HCT116 (cell line): Measurements from ENCODE around the gene MYH7. TPM values are rescaled to one million over a fixed set of nuclear protein-coding genes. Genes with fewer than 3 reads are reported as not detected.

Experiments used
- ATAC-seq: fragments of 200-7000 bp; cut with Tn5 transposase; 2 replicates; pipeline ENCODE4 v1.9.1; 2020; ENCODE audit warnings: mild to moderate bottlenecking, moderate library complexity
- BruUV-seq: library from RNA; stranded (reverse); fragments of 400-500 nt; replicated peaks from 2 replicates; lab custom pipeline; 2021; lab: Mats Ljungman, UMichigan
- CTCF ChIA-PET: fragments of 300-600 bp; sonication (Branson Sonifier 250); formaldehyde crosslinking; loops from one replicate; lab custom pipeline; 2021; ENCODE audit warnings: antibody characterized with exemption; lab: Charles Lee
- POLR2A ChIA-PET: fragments of 300-600, 350-600 bp; sonication (Branson Sonifier 250); formaldehyde crosslinking; loops from one replicate; lab custom pipeline; 2021; ENCODE audit warnings: antibody characterized with exemption; lab: Charles Lee
- RAD21 ChIA-PET, 2 experiments: fragments of 300-600 bp; sonication (Branson Sonifier 250); formaldehyde crosslinking; loops; one replicate each; lab custom pipeline; 2023; ENCODE audit warnings: low total read pairs in 2 of 2; ENCODE audit not compliant: uncharacterized antibody in 2 of 2, unreplicated experiment in 2 of 2, low non-redundant PET in 1 of 2; lab: Charles Lee
- DNase-seq: peaks from one replicate; pipeline ENCODE4 v3.0.0-alpha.2; 2010; ENCODE audit warnings: low read depth, low spot score
- H2AFZ ChIP-seq: fragments of 200-600 bp; shearing (Covaris generic), sonication (generic); 2 replicates; pipeline ENCODE4 v1.6.1; 2017; ENCODE audit warnings: low read depth, mixed run types, mixed read lengths, antibody characterized with exemption, low read length; ENCODE audit not compliant: poor library complexity, severe bottlenecking
- H3K27ac ChIP-seq: 2 replicates; pipeline ENCODE4 v1.5.1; 2012; ENCODE audit warnings: low read depth, low read length
- H3K27me3 ChIP-seq: fragments of 200-600 bp; sonication (generic); 2 replicates; pipeline ENCODE4 v1.6.1; 2016; ENCODE audit warnings: mixed run types, low read length, mixed read lengths; ENCODE audit not compliant: insufficient read depth
- H3K36me3 ChIP-seq, 2 experiments: fragments of 200-500 bp in 1 of 2; fragments of 200-600 bp in 1 of 2; sonication (Bioruptor generic) in 1 of 2; sonication (generic) in 1 of 2; 2 replicates each; pipeline versions ENCODE4 v1.5.1 to v1.6.1; 2014 to 2016; ENCODE audit warnings: low read length in 2 of 2, inconsistent platforms in 1 of 2, mixed read lengths in 1 of 2, mixed run types in 1 of 2; ENCODE audit not compliant: insufficient read depth in 2 of 2, control insufficient read depth in 1 of 2
- H3K4me1 ChIP-seq, 2 experiments: fragments of 200-600 bp in 1 of 2; sonication (generic) in 1 of 2; 2 replicates each; pipeline versions ENCODE4 v1.5.1 to v1.6.1; 2012 to 2017; ENCODE audit warnings: low read length in 2 of 2, inconsistent platforms in 1 of 2, mild to moderate bottlenecking in 1 of 2, mixed read lengths in 1 of 2, mixed run types in 1 of 2, moderate library complexity in 1 of 2; ENCODE audit not compliant: insufficient read depth in 2 of 2, control insufficient read depth in 1 of 2
- H3K4me2 ChIP-seq: fragments of 200-600 bp; sonication (generic); 2 replicates; pipeline ENCODE4 v1.6.1; 2017; ENCODE audit warnings: mixed run types, low read length, mixed read lengths
- H3K4me3 ChIP-seq, 2 experiments: fragments of 200-600 bp in 1 of 2; sonication (generic) in 1 of 2; replicated peaks in 1 of 2; 2 replicates each; pipeline ENCODE4 v1.5.1; 2011 to 2016; ENCODE audit warnings: low read length in 2 of 2, control low read depth in 1 of 2, low read depth in 1 of 2, mild to moderate bottlenecking in 1 of 2, mixed read lengths in 1 of 2, mixed run types in 1 of 2
- H3K79me2 ChIP-seq: fragments of 200-600 bp; sonication (generic); 2 replicates; pipeline ENCODE4 v1.6.1; 2017; ENCODE audit warnings: mild to moderate bottlenecking, mixed run types, low read length, moderate library complexity, mixed read lengths; ENCODE audit not compliant: insufficient read depth
- H3K9ac ChIP-seq: fragments of 200-600 bp; sonication (generic); 2 replicates; pipeline ENCODE4 v1.6.1; 2016; ENCODE audit warnings: low read length, mixed read lengths
- H3K9me2 ChIP-seq: fragments of 200-600 bp; sonication (generic), shearing (Covaris generic); 2 replicates; pipeline ENCODE4 v1.6.1; 2017; ENCODE audit warnings: mixed run types, mild to moderate bottlenecking, moderate library complexity; ENCODE audit not compliant: insufficient read depth
- H3K9me3 ChIP-seq, 2 experiments: fragments of 200-500 bp in 1 of 2; fragments of 200-600 bp in 1 of 2; sonication (Bioruptor generic) in 1 of 2; sonication (generic) in 1 of 2; 2 replicates each; pipeline ENCODE4 v1.6.1; 2014 to 2017; ENCODE audit warnings: low read length in 2 of 2, mixed read lengths in 2 of 2, inconsistent platforms in 1 of 2, low read depth in 1 of 2, mild to moderate bottlenecking in 1 of 2, mixed run types in 1 of 2, moderate library complexity in 1 of 2; ENCODE audit not compliant: control insufficient read depth in 1 of 2, insufficient read depth in 1 of 2
- H4K20me1 ChIP-seq: fragments of 200-600 bp; sonication (generic), shearing (Covaris generic); 2 replicates; pipeline ENCODE4 v1.6.1; 2017; ENCODE audit warnings: mixed run types, mild to moderate bottlenecking, moderate library complexity; ENCODE audit not compliant: insufficient read depth
- CEBPB ChIP-seq: IDR thresholded peaks from 2 replicates; pipeline ENCODE4 v1.6.1; 2012; ENCODE audit warnings: low read depth
- ELF1 ChIP-seq: IDR thresholded peaks from 2 replicates; pipeline ENCODE4 v1.6.1; 2012; ENCODE audit warnings: low read depth, borderline replicate concordance
- EZH2phosphoT487 ChIP-seq: fragments of 200-600 bp; IDR thresholded peaks from 2 replicates; pipeline ENCODE4 v1.6.1; 2018; ENCODE audit warnings: antibody characterized with exemption, borderline replicate concordance
- POLR2A ChIP-seq: IDR thresholded peaks from 2 replicates; pipeline ENCODE4 v1.7.0; 2011; ENCODE audit warnings: borderline replicate concordance; ENCODE audit not compliant: insufficient read depth, insufficient read length; ENCODE audit errors: extremely low read depth
- POLR2AphosphoS5 ChIP-seq: IDR thresholded peaks from 2 replicates; pipeline ENCODE4 v1.6.1; 2011; ENCODE audit warnings: mild to moderate bottlenecking, low read depth, low read length, moderate library complexity
- RAD21 ChIP-seq: IDR thresholded peaks from 2 replicates; pipeline ENCODE4 v1.6.1; 2012; ENCODE audit warnings: low read depth, mild to moderate bottlenecking
- SIN3A ChIP-seq: IDR thresholded peaks from 2 replicates; pipeline ENCODE4 v1.6.1; 2012; ENCODE audit warnings: low read depth
- SP1 ChIP-seq: IDR thresholded peaks from 2 replicates; pipeline ENCODE4 v1.6.1; 2012; ENCODE audit warnings: low read depth
- SRF ChIP-seq: IDR thresholded peaks from 2 replicates; pipeline ENCODE4 v1.6.1; 2012; ENCODE audit warnings: low read depth
- TCF7L2 ChIP-seq: IDR thresholded peaks from 2 replicates; pipeline ENCODE4 v1.7.0; 2011; ENCODE audit warnings: borderline replicate concordance, inconsistent platforms; ENCODE audit not compliant: insufficient read depth, insufficient read length; ENCODE audit errors: extremely low read depth
- YY1 ChIP-seq: IDR thresholded peaks from 2 replicates; pipeline ENCODE4 v1.6.1; 2011; ENCODE audit warnings: low read length, low read depth, moderate library complexity, mild to moderate bottlenecking; ENCODE audit not compliant: insufficient replicate concordance; ENCODE audit errors: extremely low read depth
- ZNF274 ChIP-seq: fragments of 200-500 bp; sonication (Bioruptor generic); IDR thresholded peaks from 2 replicates; pipeline ENCODE4 v1.6.1; 2014; ENCODE audit warnings: mild to moderate bottlenecking, low read depth, low read length, inconsistent platforms
- intact Hi-C: fragments of 100-400 bp; cut with micrococcal nuclease; formaldehyde crosslinking; loops from 2 replicates; pipeline ENCODE4 v1.10.0; 2022
- total RNA-seq: library from RNA; stranded (reverse); gene quantifications from one replicate; pipeline ENCODE4 v1.2.1, GENCODE V29; 2021; ENCODE audit not compliant: unreplicated experiment
- TF ChIP-seq, protein P1 (sequence below): IDR thresholded peaks from 2 replicates; pipeline ENCODE4 v1.6.1; 2012
- TF ChIP-seq, protein P2 (sequence below): IDR thresholded peaks from 2 replicates; pipeline ENCODE4 v1.6.1; 2012; ENCODE audit warnings: low read depth
- TF ChIP-seq, protein P3 (sequence below), 3 experiments: fragments of 200-600 bp in 1 of 3; sonication (generic) in 1 of 3; IDR thresholded peaks in 2 of 3; conservative IDR thresholded peaks in 1 of 3; 2 replicates each; pipeline ENCODE4 v1.5.1; 2012 to 2017; ENCODE audit warnings: low read depth in 2 of 3, low read length in 2 of 3, antibody characterized with exemption in 1 of 3, borderline replicate concordance in 1 of 3, control low read depth in 1 of 3, mild to moderate bottlenecking in 1 of 3, mixed read lengths in 1 of 3, mixed run types in 1 of 3, moderate library complexity in 1 of 3; ENCODE audit not compliant: insufficient read depth in 1 of 3
- TF ChIP-seq, protein P4 (sequence below): IDR thresholded peaks from 2 replicates; pipeline ENCODE4 v1.6.1; 2011; ENCODE audit warnings: mild to moderate bottlenecking, low read length, moderate library complexity; ENCODE audit not compliant: insufficient replicate concordance; ENCODE audit errors: extremely low read depth

Gene MYH7
- total RNA-seq, 1 experiment from 2014 or later, result not detected

DNA sequence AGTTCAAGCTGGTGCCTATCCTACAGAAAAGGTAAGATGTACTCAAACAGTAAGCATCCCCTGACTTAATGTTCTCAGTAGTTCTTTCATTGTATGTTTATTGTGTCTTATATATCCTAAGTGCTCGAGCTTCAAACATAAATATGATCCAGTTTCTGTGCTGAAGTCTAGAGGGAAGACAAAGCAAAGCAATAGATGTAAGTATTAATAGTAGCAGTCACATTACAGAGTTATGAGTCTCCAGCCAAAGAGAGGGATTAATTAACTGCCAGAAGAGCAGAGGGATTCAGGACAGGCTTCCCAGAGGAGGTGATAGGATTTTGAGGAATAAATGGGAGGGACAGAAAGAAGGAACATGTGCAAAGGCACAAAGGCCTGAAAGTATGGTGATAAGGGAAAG lies 35.5 kb upstream of the MYH7 start:
- Histone ChIP-seq H3K4me1 (peaks cover 7 to 19% of the 10 kb centered on the region in 2 experiments), H3K4me3 (peak overlapping the region in 1 of 2 experiments; percentile 90; a peak in 3 of 4 replicates), H3K27ac (no peak overlapping the region), H3K9me2 (no peaks in the 10 kb centered on the region), H3K9ac (no peak overlapping the region), H3K4me2 (peak overlapping the region; percentile 84), H3K9me3 (no peaks in the 10 kb centered on the region), H3K36me3 (peaks cover 27 to 46% of the 10 kb centered on the region in 2 experiments), H3K79me2 (peaks cover 35% of the 10 kb centered on the region), H4K20me1 (no peaks in the 10 kb centered on the region), H2AFZ (no peak overlapping the region), H3K27me3 (no peaks in the 10 kb centered on the region)
- no peak for DNase-seq
- no peak for ATAC-seq
- POLR2A ChIA-PET, result no interaction called here
- intact Hi-C loops, result no loop called here
- BruUV-seq, result no TSS peak
- CTCF ChIA-PET, result no interaction called here
- RAD21 ChIA-PET, result no interaction called here
- TF ChIP-seq RAD21, result no peak
- no peak for TF ChIP-seq CEBPB
- no peak for TF ChIP-seq SRF
- TF ChIP-seq, protein P1, sequence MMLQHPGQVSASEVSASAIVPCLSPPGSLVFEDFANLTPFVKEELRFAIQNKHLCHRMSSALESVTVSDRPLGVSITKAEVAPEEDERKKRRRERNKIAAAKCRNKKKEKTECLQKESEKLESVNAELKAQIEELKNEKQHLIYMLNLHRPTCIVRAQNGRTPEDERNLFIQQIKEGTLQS, result no peak
- TF ChIP-seq SP1, result no peak
- no peak for TF ChIP-seq TCF7L2
- no peak for TF ChIP-seq EZH2phosphoT487
- TF ChIP-seq, protein P2, sequence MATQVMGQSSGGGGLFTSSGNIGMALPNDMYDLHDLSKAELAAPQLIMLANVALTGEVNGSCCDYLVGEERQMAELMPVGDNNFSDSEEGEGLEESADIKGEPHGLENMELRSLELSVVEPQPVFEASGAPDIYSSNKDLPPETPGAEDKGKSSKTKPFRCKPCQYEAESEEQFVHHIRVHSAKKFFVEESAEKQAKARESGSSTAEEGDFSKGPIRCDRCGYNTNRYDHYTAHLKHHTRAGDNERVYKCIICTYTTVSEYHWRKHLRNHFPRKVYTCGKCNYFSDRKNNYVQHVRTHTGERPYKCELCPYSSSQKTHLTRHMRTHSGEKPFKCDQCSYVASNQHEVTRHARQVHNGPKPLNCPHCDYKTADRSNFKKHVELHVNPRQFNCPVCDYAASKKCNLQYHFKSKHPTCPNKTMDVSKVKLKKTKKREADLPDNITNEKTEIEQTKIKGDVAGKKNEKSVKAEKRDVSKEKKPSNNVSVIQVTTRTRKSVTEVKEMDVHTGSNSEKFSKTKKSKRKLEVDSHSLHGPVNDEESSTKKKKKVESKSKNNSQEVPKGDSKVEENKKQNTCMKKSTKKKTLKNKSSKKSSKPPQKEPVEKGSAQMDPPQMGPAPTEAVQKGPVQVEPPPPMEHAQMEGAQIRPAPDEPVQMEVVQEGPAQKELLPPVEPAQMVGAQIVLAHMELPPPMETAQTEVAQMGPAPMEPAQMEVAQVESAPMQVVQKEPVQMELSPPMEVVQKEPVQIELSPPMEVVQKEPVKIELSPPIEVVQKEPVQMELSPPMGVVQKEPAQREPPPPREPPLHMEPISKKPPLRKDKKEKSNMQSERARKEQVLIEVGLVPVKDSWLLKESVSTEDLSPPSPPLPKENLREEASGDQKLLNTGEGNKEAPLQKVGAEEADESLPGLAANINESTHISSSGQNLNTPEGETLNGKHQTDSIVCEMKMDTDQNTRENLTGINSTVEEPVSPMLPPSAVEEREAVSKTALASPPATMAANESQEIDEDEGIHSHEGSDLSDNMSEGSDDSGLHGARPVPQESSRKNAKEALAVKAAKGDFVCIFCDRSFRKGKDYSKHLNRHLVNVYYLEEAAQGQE, result no peak
- TF ChIP-seq, protein P3, sequence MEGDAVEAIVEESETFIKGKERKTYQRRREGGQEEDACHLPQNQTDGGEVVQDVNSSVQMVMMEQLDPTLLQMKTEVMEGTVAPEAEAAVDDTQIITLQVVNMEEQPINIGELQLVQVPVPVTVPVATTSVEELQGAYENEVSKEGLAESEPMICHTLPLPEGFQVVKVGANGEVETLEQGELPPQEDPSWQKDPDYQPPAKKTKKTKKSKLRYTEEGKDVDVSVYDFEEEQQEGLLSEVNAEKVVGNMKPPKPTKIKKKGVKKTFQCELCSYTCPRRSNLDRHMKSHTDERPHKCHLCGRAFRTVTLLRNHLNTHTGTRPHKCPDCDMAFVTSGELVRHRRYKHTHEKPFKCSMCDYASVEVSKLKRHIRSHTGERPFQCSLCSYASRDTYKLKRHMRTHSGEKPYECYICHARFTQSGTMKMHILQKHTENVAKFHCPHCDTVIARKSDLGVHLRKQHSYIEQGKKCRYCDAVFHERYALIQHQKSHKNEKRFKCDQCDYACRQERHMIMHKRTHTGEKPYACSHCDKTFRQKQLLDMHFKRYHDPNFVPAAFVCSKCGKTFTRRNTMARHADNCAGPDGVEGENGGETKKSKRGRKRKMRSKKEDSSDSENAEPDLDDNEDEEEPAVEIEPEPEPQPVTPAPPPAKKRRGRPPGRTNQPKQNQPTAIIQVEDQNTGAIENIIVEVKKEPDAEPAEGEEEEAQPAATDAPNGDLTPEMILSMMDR (IDR thresholded peaks at IDR 0.05 in 2 of 3, conservative IDR thresholded peaks at IDR 0.05 in 1 of 3; ENCODE audit: borderline replicate concordance in 1 of 3, insufficient read depth in 1 of 3, low read depth in 2 of 3, low read length in 2 of 3), result no peak
- TF ChIP-seq ZNF274, result no peak
- TF ChIP-seq SIN3A, result no peak
- no peak for TF ChIP-seq YY1
- TF ChIP-seq, protein P4, sequence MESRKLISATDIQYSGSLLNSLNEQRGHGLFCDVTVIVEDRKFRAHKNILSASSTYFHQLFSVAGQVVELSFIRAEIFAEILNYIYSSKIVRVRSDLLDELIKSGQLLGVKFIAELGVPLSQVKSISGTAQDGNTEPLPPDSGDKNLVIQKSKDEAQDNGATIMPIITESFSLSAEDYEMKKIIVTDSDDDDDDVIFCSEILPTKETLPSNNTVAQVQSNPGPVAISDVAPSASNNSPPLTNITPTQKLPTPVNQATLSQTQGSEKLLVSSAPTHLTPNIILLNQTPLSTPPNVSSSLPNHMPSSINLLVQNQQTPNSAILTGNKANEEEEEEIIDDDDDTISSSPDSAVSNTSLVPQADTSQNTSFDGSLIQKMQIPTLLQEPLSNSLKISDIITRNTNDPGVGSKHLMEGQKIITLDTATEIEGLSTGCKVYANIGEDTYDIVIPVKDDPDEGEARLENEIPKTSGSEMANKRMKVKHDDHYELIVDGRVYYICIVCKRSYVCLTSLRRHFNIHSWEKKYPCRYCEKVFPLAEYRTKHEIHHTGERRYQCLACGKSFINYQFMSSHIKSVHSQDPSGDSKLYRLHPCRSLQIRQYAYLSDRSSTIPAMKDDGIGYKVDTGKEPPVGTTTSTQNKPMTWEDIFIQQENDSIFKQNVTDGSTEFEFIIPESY, result no peak
- no peak for TF ChIP-seq ELF1
- no peak for TF ChIP-seq POLR2A
- TF ChIP-seq POLR2AphosphoS5, result no peak
